ENCODE measurements around the gene PADI2.

The PADI2 gene

GRCh38 chr1:17081439-17081838 is 37.8 kb downstream of the PADI2 start:
- no peak for DNase-seq (ENCODE audit: low read depth)

- no peak for DNase-seq (ENCODE audit: low read depth)
Observed at GRCh38 chr1:17080880-17081279, 38.4 kb downstream of the PADI2 start.

- no peak for DNase-seq (ENCODE audit: low read depth)
Observed at GRCh38 chr1:17080085-17080759, 39.0 kb downstream of the PADI2 start.

GRCh38 chr1:17078991-17079868 is 40.0 kb downstream of the PADI2 start:
- no peak for DNase-seq (ENCODE audit: low read depth)

- peak; percentile 45 for DNase-seq (ENCODE audit: low read depth)
Observed at GRCh38 chr1:17075470-17076255, 43.6 kb downstream of the PADI2 start.

GRCh38 chr1:17071794-17072193 is 47.5 kb downstream of the PADI2 start:
- no peak for DNase-seq (ENCODE audit: low read depth)

- DNase-seq (ENCODE audit: low read depth): no peak
Observed at GRCh38 chr1:17070163-17070525, 49.1 kb downstream of the PADI2 start.

GRCh38 chr1:17069452-17070162 is 49.6 kb downstream of the PADI2 start:
- no peak for DNase-seq (ENCODE audit: low read depth)

- no peak for DNase-seq (ENCODE audit: low read depth)
Observed at GRCh38 chr1:17068789-17069188, 50.5 kb downstream of the PADI2 start.

- no peak for DNase-seq (ENCODE audit: low read depth)
Observed at GRCh38 chr1:17067465-17068240, 51.6 kb downstream of the PADI2 start.

GRCh38 chr1:17067069-17067426 is 52.2 kb downstream of the PADI2 start:
- DNase-seq (ENCODE audit: low read depth): no peak

GRCh38 chr1:17066361-17067068 is 52.7 kb downstream of the PADI2 start:
- no peak for DNase-seq (ENCODE audit: low read depth)

- no peak for DNase-seq (ENCODE audit: low read depth)
Observed at GRCh38 chr1:17065666-17066065, 53.6 kb downstream of the PADI2 start.

- peak; percentile 19 for DNase-seq (ENCODE audit: low read depth)
Observed at GRCh38 chr1:17062751-17063150, 56.5 kb downstream of the PADI2 start.

- no peak for DNase-seq (ENCODE audit: low read depth)
Observed at GRCh38 chr1:17061892-17062291, 57.4 kb downstream of the PADI2 start.

GRCh38 chr1:17061486-17061885 is 57.8 kb downstream of the PADI2 start:
- no peak for DNase-seq (ENCODE audit: low read depth)

- no peak for DNase-seq (ENCODE audit: low read depth)
Observed at GRCh38 chr1:17060306-17060749, 58.9 kb downstream of the PADI2 start.

GRCh38 chr1:17059391-17060305 is 59.6 kb downstream of the PADI2 start:
- DNase-seq (ENCODE audit: low read depth): peak; percentile 76

GRCh38 chr1:17056551-17056950 is 62.7 kb downstream of the PADI2 start:
- no peak for DNase-seq (ENCODE audit: low read depth)

- no peak for DNase-seq (ENCODE audit: low read depth)
Observed at GRCh38 chr1:17055801-17056200, 63.5 kb downstream of the PADI2 start.
